Measurements from ENCODE around the gene GNRH2.

Gene GNRH2

GRCh38 chr20:3067139-3068014, 24.0 kb downstream of the GNRH2 start:
- Histone ChIP-seq H3K14ac (ENCODE audit: low read length) (no peak overlapping the region), H3K27ac (ENCODE audit: low read depth, low read length) (no peak overlapping the region), H3K79me2 (ENCODE audit: control insufficient read depth, insufficient read depth, low read length, poor library complexity) (no peaks in the 10 kb centered on the region), H3K79me1 (ENCODE audit: low read length) (no peaks in the 10 kb centered on the region), H3K4me1 (ENCODE audit: control insufficient read depth in 1 of 2, insufficient read depth in 2 of 2, low read length in 2 of 2) (peaks cover 0 to 3% of the 10 kb centered on the region in 2 experiments), H3K4ac (ENCODE audit: low read depth, low read length) (no peak overlapping the region), H3K4me3 (ENCODE audit: low read depth, low read length) (no peak overlapping the region), H2AK5ac (ENCODE audit: low read length) (no peak overlapping the region), H2BK12ac (ENCODE audit: low read length) (no peak overlapping the region), H3K9me3 (ENCODE audit: insufficient read depth, low read depth, low read length) (peaks cover 6% of the 10 kb centered on the region), H2BK5ac (ENCODE audit: low read depth, low read length, poor library complexity) (no peak overlapping the region), H4K12ac (ENCODE audit: low read depth, low read length) (no peak overlapping the region), H3K4me2 (ENCODE audit: low read length) (no peak overlapping the region), H4K91ac (ENCODE audit: low read depth, low read length) (no peak overlapping the region), H3K23ac (ENCODE audit: low read length) (no peak overlapping the region), H4K8ac (ENCODE audit: low read depth, low read length) (no peak overlapping the region), H3K27me3 (ENCODE audit: insufficient read depth, low read length) (peaks cover 13% of the 10 kb centered on the region), H2AFZ (ENCODE audit: insufficient read depth, low read length, poor library complexity) (no peak overlapping the region), H3K18ac (ENCODE audit: low read length) (no peak overlapping the region), H3K36me3 (ENCODE audit: control insufficient read depth in 1 of 2, insufficient read depth in 2 of 2, low read length in 2 of 2) (no peaks in the 10 kb centered on the region), H3K9ac (ENCODE audit: low read length) (no peak overlapping the region), H2BK120ac (ENCODE audit: insufficient read depth, low read length, poor library complexity) (no peak overlapping the region)
- peak; percentile 34 to 79 for DNase-seq
- no CpG with 5 or more reads among the region's 23 CpGs for WGBS (ENCODE audit: extremely low coverage, insufficient coverage, insufficient read length)

GRCh38 chr20:3068075-3068474, 24.7 kb downstream of the GNRH2 start:
- Histone ChIP-seq H2AK5ac (ENCODE audit: low read length) (no peak overlapping the region), H3K23ac (ENCODE audit: low read length) (no peak overlapping the region), H3K79me1 (ENCODE audit: low read length) (no peaks in the 10 kb centered on the region), H3K79me2 (ENCODE audit: control insufficient read depth, insufficient read depth, low read length, poor library complexity) (no peaks in the 10 kb centered on the region), H3K4me1 (ENCODE audit: control insufficient read depth in 1 of 2, insufficient read depth in 2 of 2, low read length in 2 of 2) (peaks cover 0 to 3% of the 10 kb centered on the region in 2 experiments), H3K9ac (ENCODE audit: low read length) (no peak overlapping the region), H4K12ac (ENCODE audit: low read depth, low read length) (no peak overlapping the region), H3K9me3 (ENCODE audit: insufficient read depth, low read depth, low read length) (peaks cover 10% of the 10 kb centered on the region), H3K4ac (ENCODE audit: low read depth, low read length) (no peak overlapping the region), H3K14ac (ENCODE audit: low read length) (no peak overlapping the region), H3K4me3 (ENCODE audit: low read depth, low read length) (no peak overlapping the region), H2BK12ac (ENCODE audit: low read length) (no peak overlapping the region), H4K8ac (ENCODE audit: low read depth, low read length) (no peak overlapping the region), H3K27me3 (ENCODE audit: insufficient read depth, low read length) (peaks cover 19% of the 10 kb centered on the region), H2BK5ac (ENCODE audit: low read depth, low read length, poor library complexity) (no peak overlapping the region), H3K4me2 (ENCODE audit: low read length) (no peak overlapping the region), H3K27ac (ENCODE audit: low read depth, low read length) (no peak overlapping the region), H3K18ac (ENCODE audit: low read length) (no peak overlapping the region), H2AFZ (ENCODE audit: insufficient read depth, low read length, poor library complexity) (no peak overlapping the region), H3K36me3 (ENCODE audit: control insufficient read depth in 1 of 2, insufficient read depth in 2 of 2, low read length in 2 of 2) (no peaks in the 10 kb centered on the region), H4K91ac (ENCODE audit: low read depth, low read length) (no peak overlapping the region), H2BK120ac (ENCODE audit: insufficient read depth, low read length, poor library complexity) (no peak overlapping the region)
- DNase-seq, result peak in 1 of 2 donors; percentile 24
- no CpG with 5 or more reads among the region's 8 CpGs for WGBS (ENCODE audit: extremely low coverage, insufficient coverage, insufficient read length)

DNA sequence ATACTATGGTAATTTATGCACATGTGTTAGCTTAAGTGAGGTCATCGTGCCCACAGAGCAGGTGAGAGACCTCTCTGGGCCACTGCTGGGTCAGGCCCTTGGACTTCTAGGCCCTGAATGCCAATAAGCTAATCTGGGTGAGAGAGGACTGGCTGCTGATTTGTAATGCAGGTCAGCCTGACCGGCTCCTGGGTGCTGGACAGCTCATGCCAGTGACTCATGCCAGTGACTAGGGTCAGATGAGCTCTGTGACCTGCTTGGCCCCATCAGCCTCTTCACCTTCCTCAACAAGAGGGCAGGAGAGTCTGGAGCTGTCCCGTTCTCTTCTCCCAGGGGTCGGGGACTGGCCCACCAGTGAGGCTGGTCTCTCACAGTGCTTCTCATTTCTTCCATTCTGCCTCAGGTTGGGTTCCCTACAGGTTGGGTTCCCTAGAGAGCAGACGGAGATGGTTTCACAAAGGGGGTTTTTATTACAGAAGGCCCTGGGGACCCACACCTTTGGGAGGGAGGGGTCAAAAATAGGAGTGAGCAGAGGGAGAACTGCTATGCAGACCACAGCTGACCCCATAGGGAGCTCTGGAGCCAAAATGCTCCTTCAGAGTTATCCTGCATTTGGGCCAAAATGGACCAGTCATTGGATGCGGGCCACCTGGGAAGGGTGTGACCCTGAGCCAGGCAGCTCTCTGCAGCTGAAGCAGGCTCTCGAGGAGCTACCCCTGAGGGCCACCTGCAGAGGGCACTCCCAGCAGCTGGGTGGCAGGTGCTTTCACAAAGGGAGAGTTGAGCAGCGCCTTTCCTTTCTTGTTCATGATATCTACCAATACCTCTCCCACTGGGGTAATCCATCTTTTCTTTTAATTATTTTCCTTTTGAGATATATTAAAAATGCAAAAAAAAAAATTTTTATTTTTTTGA, 25.8 kb downstream of the GNRH2 start:
- Histone ChIP-seq H2AK5ac (ENCODE audit: low read length) (no peak overlapping the region), H3K4me2 (ENCODE audit: low read length) (no peak overlapping the region), H3K9ac (ENCODE audit: low read length) (no peak overlapping the region), H2AFZ (ENCODE audit: insufficient read depth, low read length, poor library complexity) (no peak overlapping the region), H4K12ac (ENCODE audit: low read depth, low read length) (no peak overlapping the region), H3K79me1 (ENCODE audit: low read length) (no peaks in the 10 kb centered on the region), H3K23ac (ENCODE audit: low read length) (no peak overlapping the region), H3K27ac (ENCODE audit: low read depth, low read length) (no peak overlapping the region), H2BK5ac (ENCODE audit: low read depth, low read length, poor library complexity) (no peak overlapping the region), H4K91ac (ENCODE audit: low read depth, low read length) (no peak overlapping the region), H2BK12ac (ENCODE audit: low read length) (no peak overlapping the region), H3K79me2 (ENCODE audit: control insufficient read depth, insufficient read depth, low read length, poor library complexity) (no peaks in the 10 kb centered on the region), H3K18ac (ENCODE audit: low read length) (no peak overlapping the region), H3K4me1 (ENCODE audit: control insufficient read depth in 1 of 2, insufficient read depth in 2 of 2, low read length in 2 of 2) (peaks cover 0 to 3% of the 10 kb centered on the region in 2 experiments), H3K36me3 (ENCODE audit: control insufficient read depth in 1 of 2, insufficient read depth in 2 of 2, low read length in 2 of 2) (no peaks in the 10 kb centered on the region), H4K8ac (ENCODE audit: low read depth, low read length) (no peak overlapping the region), H3K9me3 (ENCODE audit: insufficient read depth, low read depth, low read length) (peaks cover 10% of the 10 kb centered on the region), H2BK120ac (ENCODE audit: insufficient read depth, low read length, poor library complexity) (no peak overlapping the region), H3K27me3 (ENCODE audit: insufficient read depth, low read length) (peaks cover 19% of the 10 kb centered on the region), H3K4ac (ENCODE audit: low read depth, low read length) (no peak overlapping the region), H3K4me3 (ENCODE audit: low read depth, low read length) (no peak overlapping the region), H3K14ac (ENCODE audit: low read length) (no peak overlapping the region)
- peak; percentile 88 to 93 for DNase-seq
- no CpG with 5 or more reads among the region's 8 CpGs for whole genome bisulfite sequencing (ENCODE audit: extremely low coverage, insufficient coverage, insufficient read length)

DNA sequence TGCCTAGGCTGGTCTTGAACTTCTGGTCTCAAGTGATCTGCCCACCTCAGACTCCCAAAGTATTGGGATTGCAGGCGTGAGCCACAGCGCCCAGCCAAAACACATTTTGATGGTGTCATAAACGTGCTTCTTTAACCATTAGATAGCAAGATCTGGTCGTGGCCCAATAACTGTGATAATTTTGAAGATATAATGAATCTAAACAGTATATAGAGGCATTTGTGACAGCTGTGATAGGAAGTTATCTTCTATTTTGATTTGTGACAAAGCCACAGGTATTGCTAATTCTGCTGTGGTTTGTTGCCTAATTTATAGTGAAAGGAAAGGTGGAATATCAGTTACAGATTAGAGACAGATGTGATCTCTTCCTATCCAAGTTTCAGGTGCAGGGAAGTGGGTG, 27.3 kb downstream of the GNRH2 start:
- Histone ChIP-seq H3K14ac (ENCODE audit: low read length) (no peak overlapping the region), H2BK120ac (ENCODE audit: insufficient read depth, low read length, poor library complexity) (no peak overlapping the region), H3K79me1 (ENCODE audit: low read length) (no peaks in the 10 kb centered on the region), H4K8ac (ENCODE audit: low read depth, low read length) (no peak overlapping the region), H4K91ac (ENCODE audit: low read depth, low read length) (no peak overlapping the region), H2BK12ac (ENCODE audit: low read length) (no peak overlapping the region), H3K9ac (ENCODE audit: low read length) (no peak overlapping the region), H3K4me3 (ENCODE audit: low read depth, low read length) (no peak overlapping the region), H3K4me1 (ENCODE audit: control insufficient read depth in 1 of 2, insufficient read depth in 2 of 2, low read length in 2 of 2) (peaks cover 0 to 3% of the 10 kb centered on the region in 2 experiments), H4K12ac (ENCODE audit: low read depth, low read length) (no peak overlapping the region), H3K18ac (ENCODE audit: low read length) (no peak overlapping the region), H3K27ac (ENCODE audit: low read depth, low read length) (no peak overlapping the region), H2AK5ac (ENCODE audit: low read length) (no peak overlapping the region), H3K23ac (ENCODE audit: low read length) (no peak overlapping the region), H3K36me3 (ENCODE audit: control insufficient read depth in 1 of 2, insufficient read depth in 2 of 2, low read length in 2 of 2) (no peaks in the 10 kb centered on the region), H2BK5ac (ENCODE audit: low read depth, low read length, poor library complexity) (no peak overlapping the region), H3K79me2 (ENCODE audit: control insufficient read depth, insufficient read depth, low read length, poor library complexity) (no peaks in the 10 kb centered on the region), H3K4me2 (ENCODE audit: low read length) (no peak overlapping the region), H3K4ac (ENCODE audit: low read depth, low read length) (no peak overlapping the region), H3K9me3 (ENCODE audit: insufficient read depth, low read depth, low read length) (peaks cover 10% of the 10 kb centered on the region), H3K27me3 (ENCODE audit: insufficient read depth, low read length) (peaks cover 19% of the 10 kb centered on the region), H2AFZ (ENCODE audit: insufficient read depth, low read length, poor library complexity) (no peak overlapping the region)
- no peak for DNase-seq
- no CpG with 5 or more reads among the region's 4 CpGs for WGBS (ENCODE audit: extremely low coverage, insufficient coverage, insufficient read length)
